OCI-LY7 (cell line): Measurements from ENCODE around the gene TRIO. TPM values are rescaled to one million over a fixed set of nuclear protein-coding genes. Genes with fewer than 3 reads are reported as not detected.

Experiments used
- BruUV-seq: library from RNA; stranded (reverse); fragments of 400-500 nt; replicated peaks from 2 replicates; lab custom pipeline; 2021; lab: Mats Ljungman, UMichigan
- CTCF ChIA-PET: fragments of 300-600 bp; sonication (Branson Sonifier 250); formaldehyde crosslinking; loops from one replicate; lab custom pipeline; 2022; ENCODE audit warnings: antibody characterized with exemption; ENCODE audit not compliant: unreplicated experiment; lab: Charles Lee
- POLR2A ChIA-PET: fragments of 300-600 bp; sonication (Branson Sonifier 250); formaldehyde crosslinking; loops from one replicate; lab custom pipeline; 2022; ENCODE audit warnings: antibody characterized with exemption; lab: Charles Lee
- DNase-seq: peaks from one replicate; pipeline ENCODE4 v3.0.0-alpha.2; 2015; ENCODE audit warnings: low spot score
- H2AFZ ChIP-seq: fragments of 200-600 bp; sonication (generic), shearing (Covaris generic); 2 replicates; pipeline ENCODE4 v1.6.1; 2014; ENCODE audit warnings: mild to moderate bottlenecking, antibody characterized with exemption, low read length, moderate library complexity
- H3K27ac ChIP-seq: fragments of 200-600 bp; sonication (generic); 2 replicates; pipeline ENCODE4 v1.5.1; 2014; ENCODE audit warnings: mixed run types, low read depth, mild to moderate bottlenecking, moderate library complexity, low read length, inconsistent platforms; ENCODE audit not compliant: poor library complexity, severe bottlenecking
- H3K36me3 ChIP-seq: fragments of 200-600 bp; sonication (generic); 2 replicates; pipeline ENCODE4 v1.6.1; 2014; ENCODE audit warnings: mild to moderate bottlenecking, antibody characterized with exemption, low read length, moderate library complexity, mixed read lengths; ENCODE audit not compliant: insufficient read depth
- H3K4me1 ChIP-seq: fragments of 200-600 bp; sonication (generic); 2 replicates; pipeline ENCODE4 v1.5.1; 2014; ENCODE audit warnings: mild to moderate bottlenecking, low read length; ENCODE audit not compliant: insufficient read depth, poor library complexity, severe bottlenecking
- H3K4me2 ChIP-seq: fragments of 200-600 bp; sonication (generic); 2 replicates; pipeline ENCODE4 v1.6.1; 2014; ENCODE audit warnings: mild to moderate bottlenecking, low read length
- H3K4me3 ChIP-seq: fragments of 200-600 bp; sonication (generic); 2 replicates; pipeline ENCODE4 v1.5.1; 2014; ENCODE audit warnings: mild to moderate bottlenecking, low read depth, low read length; ENCODE audit not compliant: poor library complexity, severe bottlenecking
- H3K79me2 ChIP-seq: fragments of 200-600 bp; sonication (generic); 2 replicates; pipeline ENCODE4 v1.6.1; 2016; ENCODE audit warnings: low read depth, mild to moderate bottlenecking, low read length, moderate library complexity, mixed read lengths; ENCODE audit not compliant: insufficient read depth
- H3K9me2 ChIP-seq: fragments of 200-600 bp; sonication (generic); 2 replicates; pipeline ENCODE4 v1.6.1; 2016; ENCODE audit warnings: mild to moderate bottlenecking, low read length, mixed read lengths; ENCODE audit not compliant: insufficient read depth
- H3K9me3 ChIP-seq: fragments of 200-600 bp; sonication (generic); 2 replicates; pipeline ENCODE4 v1.6.1; 2014; ENCODE audit warnings: mild to moderate bottlenecking, mixed run types, low read length, mixed read lengths
- H4K20me1 ChIP-seq: fragments of 200-600 bp; sonication (generic); 2 replicates; pipeline ENCODE4 v1.6.1; 2014; ENCODE audit warnings: mild to moderate bottlenecking, antibody characterized with exemption, low read length, moderate library complexity, mixed read lengths; ENCODE audit not compliant: insufficient read depth
- CTCF ChIP-seq: fragments of 200-600 bp; sonication (generic); conservative IDR thresholded peaks from 2 replicates; pipeline ENCODE4 v1.5.1; 2014; ENCODE audit warnings: mild to moderate bottlenecking, antibody characterized with exemption, low read length, moderate library complexity, mixed read lengths
- EZH2phosphoT487 ChIP-seq: fragments of 200-600 bp; sonication (generic); IDR thresholded peaks from 2 replicates; pipeline ENCODE4 v1.6.1; 2018; ENCODE audit warnings: low read depth, borderline replicate concordance, mild to moderate bottlenecking, mixed run types, antibody characterized with exemption, low read length, moderate library complexity, mixed read lengths
- intact Hi-C: fragments of 100-400 bp; cut with micrococcal nuclease; formaldehyde crosslinking; loops from one replicate; pipeline ENCODE4 v1.10.0; 2022; ENCODE audit not compliant: unreplicated experiment
- total RNA-seq, 2 experiments: library from RNA; depleted of rRNA in 1 of 2; stranded (reverse); fragments of >200 nt in 1 of 2; shearing (Covaris generic) in 1 of 2; gene quantifications; 2 replicates each; pipeline ENCODE4 v1.2.3, GENCODE V29; 2014 to 2022

TRIO gene
- total RNA-seq, 2 experiments from 2014 or later = 35.8 to 55.1 TPM

- H3K4me1 ChIP-seq = no peaks in the 10 kb centered on the region
- H3K79me2 ChIP-seq = no peaks in the 10 kb centered on the region
- no peak for DNase-seq
- no peak overlapping the region for H3K4me2 ChIP-seq
- TF ChIP-seq CTCF (no peak), EZH2phosphoT487 (no peak)
- CTCF ChIA-PET = no interaction called here
- no peaks in the 10 kb centered on the region for H3K9me2 ChIP-seq
- no peak overlapping the region for H3K27ac ChIP-seq
- no peak overlapping the region for H3K4me3 ChIP-seq
- no peaks in the 10 kb centered on the region for H4K20me1 ChIP-seq
- intact Hi-C loops = no loop called here
- no peak overlapping the region for H2AFZ ChIP-seq
- H3K36me3 ChIP-seq = no peaks in the 10 kb centered on the region
- no TSS peak for BruUV-seq
- POLR2A ChIA-PET = no interaction called here
- H3K9me3 ChIP-seq = no peaks in the 10 kb centered on the region
Observed at GRCh38 chr5:14125262-14125661, 17.9 kb upstream of the TRIO start.

GRCh38 chr5:14127587-14127986, 15.6 kb upstream of the TRIO start:
- ChIA-PET CTCF (no interaction called here), POLR2A (no interaction called here)
- Histone ChIP-seq H3K4me1 (no peaks in the 10 kb centered on the region), H3K9me3 (no peaks in the 10 kb centered on the region), H3K79me2 (no peaks in the 10 kb centered on the region), H3K4me3 (no peak overlapping the region), H4K20me1 (no peaks in the 10 kb centered on the region), H3K27ac (no peak overlapping the region), H3K9me2 (no peaks in the 10 kb centered on the region), H3K36me3 (no peaks in the 10 kb centered on the region), H3K4me2 (no peak overlapping the region), H2AFZ (no peak overlapping the region)
- DNase-seq = no peak
- BruUV-seq = no TSS peak
- TF ChIP-seq EZH2phosphoT487 (no peak), CTCF (no peak)
- intact Hi-C loops = no loop called here

GRCh38 chr5:14128079-14128478, 15.1 kb upstream of the TRIO start:
- Histone ChIP-seq H4K20me1 (no peaks in the 10 kb centered on the region), H3K36me3 (no peaks in the 10 kb centered on the region), H3K9me2 (no peaks in the 10 kb centered on the region), H3K4me3 (no peak overlapping the region), H3K4me2 (no peak overlapping the region), H3K4me1 (no peaks in the 10 kb centered on the region), H3K27ac (no peak overlapping the region), H3K79me2 (no peaks in the 10 kb centered on the region), H3K9me3 (no peaks in the 10 kb centered on the region), H2AFZ (no peak overlapping the region)
- ChIA-PET CTCF (no interaction called here), POLR2A (interaction anchor here (0.6 kb wide), 1 partner anchor 165 kb away, joined by 4 read pairs; no protein-coding TSS in a partner anchor)
- BruUV-seq = no TSS peak
- intact Hi-C loops = no loop called here
- TF ChIP-seq EZH2phosphoT487 (no peak), CTCF (no peak)
- no peak for DNase-seq
